Heart left ventricle (tissue), 13 donors: Measurements from ENCODE around the gene UCN.

Experiments used
- POLR2A ChIP-seq, 2 donors: fragments of 450-650 bp; IDR thresholded peaks; one replicate each; pipeline ENCODE4 v1.6.1; 2017; ENCODE audit warnings: antibody characterized with exemption in 2 of 2, mild to moderate bottlenecking in 2 of 2, moderate library complexity in 2 of 2
- TF ChIP-seq, protein P1 (sequence below), 12 donors: fragments of 200-600 bp; sonication (generic) in 4 of 12; IDR thresholded peaks; one replicate each; pipeline versions ENCODE4 v1.5.0 to v1.8.0; 2018 to 2022; ENCODE audit warnings: antibody characterized with exemption in 12 of 12, mild to moderate bottlenecking in 5 of 12
- donor health status: ischemic (EF 13 %, LVEDD 7.1; RV severe dilation, severe dysfunction).
- donor health status: DM: no; HTN: yes; CAD: no.
- donor health status: DM: no; HTN: no; CAD: no.
- donor health status: ischemic (EF 25% LVEDD 6.9; RV normal size, moderate dysfunction).
- donor health status: ischemic (EF 25% LVEDD 5.7; RV mildly dilated, moderate dysfunction).
- donor health status: ischemic (EF 35%, LVEDD 5.7; RV mildly dilated, moderate dysfunction).
- donor health status: nonischemic (EF 11% LVEDD 7.7; RV severe dilation, severe dysfunction).
- donor health status: DM: yes; HTN: yes; CAD: no.
- donor health status: PGD.
- donor health status: ischemic (EF 29% LVEDD 5.4; RV normal size, mild dysfunction).
- donor health status: nonischemic (EF 23%, LVEDD 6.1; RV moderate dilation, normal function).

DNA sequence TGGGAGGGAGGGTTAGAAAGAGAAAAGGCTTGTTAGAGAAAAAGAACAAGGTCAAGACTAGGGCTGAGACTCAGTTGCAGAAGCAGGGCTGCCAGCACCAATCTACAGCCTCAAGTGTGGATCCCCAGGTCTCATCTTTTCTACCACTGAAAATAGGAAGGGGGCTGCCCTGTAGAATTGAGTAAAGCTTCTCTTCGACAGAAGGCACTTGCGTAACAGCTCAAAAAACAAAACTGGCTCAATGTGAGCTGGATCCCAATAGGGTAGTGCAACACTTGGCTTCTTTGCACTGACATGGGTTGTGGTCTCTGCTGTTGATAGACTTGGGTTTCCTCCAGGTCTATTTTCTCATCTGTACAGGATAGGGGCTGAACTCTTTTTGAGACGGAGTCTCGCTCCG lies 16.5 kb upstream of the UCN start:
- TF ChIP-seq, protein P1, sequence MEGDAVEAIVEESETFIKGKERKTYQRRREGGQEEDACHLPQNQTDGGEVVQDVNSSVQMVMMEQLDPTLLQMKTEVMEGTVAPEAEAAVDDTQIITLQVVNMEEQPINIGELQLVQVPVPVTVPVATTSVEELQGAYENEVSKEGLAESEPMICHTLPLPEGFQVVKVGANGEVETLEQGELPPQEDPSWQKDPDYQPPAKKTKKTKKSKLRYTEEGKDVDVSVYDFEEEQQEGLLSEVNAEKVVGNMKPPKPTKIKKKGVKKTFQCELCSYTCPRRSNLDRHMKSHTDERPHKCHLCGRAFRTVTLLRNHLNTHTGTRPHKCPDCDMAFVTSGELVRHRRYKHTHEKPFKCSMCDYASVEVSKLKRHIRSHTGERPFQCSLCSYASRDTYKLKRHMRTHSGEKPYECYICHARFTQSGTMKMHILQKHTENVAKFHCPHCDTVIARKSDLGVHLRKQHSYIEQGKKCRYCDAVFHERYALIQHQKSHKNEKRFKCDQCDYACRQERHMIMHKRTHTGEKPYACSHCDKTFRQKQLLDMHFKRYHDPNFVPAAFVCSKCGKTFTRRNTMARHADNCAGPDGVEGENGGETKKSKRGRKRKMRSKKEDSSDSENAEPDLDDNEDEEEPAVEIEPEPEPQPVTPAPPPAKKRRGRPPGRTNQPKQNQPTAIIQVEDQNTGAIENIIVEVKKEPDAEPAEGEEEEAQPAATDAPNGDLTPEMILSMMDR (IDR thresholded peaks at IDR 0.05), result no peak
- TF ChIP-seq POLR2A (IDR thresholded peaks at IDR 0.05), result no peak
